ENCODE measurements around the gene MEI4.

DNA sequence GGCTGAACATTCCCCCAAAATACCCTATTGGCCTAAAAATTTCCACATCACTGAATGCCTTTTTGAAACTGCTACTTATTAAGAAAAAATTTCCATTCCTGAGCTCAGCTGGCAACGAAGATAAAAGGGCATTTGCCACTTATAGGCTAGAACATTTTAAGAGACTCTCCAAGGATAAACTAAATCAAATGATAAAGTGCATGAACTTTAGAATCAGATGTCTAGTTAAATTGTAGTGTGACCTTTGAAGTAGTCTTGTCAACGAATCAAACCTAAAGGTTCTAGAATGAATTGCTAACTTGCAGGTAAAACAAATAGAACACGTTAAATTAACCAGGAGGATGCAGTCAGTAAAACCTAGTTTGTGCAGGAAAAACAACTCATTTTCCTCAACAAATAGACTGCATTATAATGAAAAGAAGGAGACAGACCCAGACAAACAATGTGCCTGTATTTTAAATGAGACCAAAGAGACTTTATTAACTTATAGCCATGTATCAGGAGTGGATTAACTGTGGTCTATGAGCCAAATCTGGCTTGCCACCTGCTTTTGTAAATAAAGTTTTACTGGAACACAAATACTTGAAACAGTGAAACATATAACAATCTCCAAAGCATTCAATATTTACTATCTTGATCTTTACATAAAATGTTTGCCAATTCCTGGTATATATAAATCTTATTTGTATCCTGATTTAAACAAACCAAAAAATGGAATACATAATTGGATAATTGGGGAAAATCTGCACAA, 184.4 kb downstream of the MEI4 start:
- TF ChIP-seq, protein P1, sequence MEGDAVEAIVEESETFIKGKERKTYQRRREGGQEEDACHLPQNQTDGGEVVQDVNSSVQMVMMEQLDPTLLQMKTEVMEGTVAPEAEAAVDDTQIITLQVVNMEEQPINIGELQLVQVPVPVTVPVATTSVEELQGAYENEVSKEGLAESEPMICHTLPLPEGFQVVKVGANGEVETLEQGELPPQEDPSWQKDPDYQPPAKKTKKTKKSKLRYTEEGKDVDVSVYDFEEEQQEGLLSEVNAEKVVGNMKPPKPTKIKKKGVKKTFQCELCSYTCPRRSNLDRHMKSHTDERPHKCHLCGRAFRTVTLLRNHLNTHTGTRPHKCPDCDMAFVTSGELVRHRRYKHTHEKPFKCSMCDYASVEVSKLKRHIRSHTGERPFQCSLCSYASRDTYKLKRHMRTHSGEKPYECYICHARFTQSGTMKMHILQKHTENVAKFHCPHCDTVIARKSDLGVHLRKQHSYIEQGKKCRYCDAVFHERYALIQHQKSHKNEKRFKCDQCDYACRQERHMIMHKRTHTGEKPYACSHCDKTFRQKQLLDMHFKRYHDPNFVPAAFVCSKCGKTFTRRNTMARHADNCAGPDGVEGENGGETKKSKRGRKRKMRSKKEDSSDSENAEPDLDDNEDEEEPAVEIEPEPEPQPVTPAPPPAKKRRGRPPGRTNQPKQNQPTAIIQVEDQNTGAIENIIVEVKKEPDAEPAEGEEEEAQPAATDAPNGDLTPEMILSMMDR (IDR thresholded peaks at IDR 0.05), result no peak
- TF ChIP-seq POLR2A (IDR thresholded peaks at IDR 0.05) (no peak), EP300 (IDR thresholded peaks at IDR 0.05) (no peak), POLR2AphosphoS5 (IDR thresholded peaks at IDR 0.05) (no peak)
